GM10266 (cell line): ENCODE data around the gene SH3GLB2.
A peak's percentile ranks its signal among the peaks of the same experiment; 100 is the strongest.

ENCODE experiments used
- DNase-seq: peaks from one replicate; pipeline ENCODE4 v3.0.0; 2012; ENCODE audit errors: extremely low spot score
- CTCF ChIP-seq: IDR thresholded peaks from 2 replicates; pipeline ENCODE4 v1.5.1; 2012; ENCODE audit warnings: mild to moderate bottlenecking, low read depth; ENCODE audit not compliant: control insufficient read depth, insufficient read depth; ENCODE audit errors: missing control alignments

The SH3GLB2 gene

GRCh38 chr9:129033216-129033615 lies 5.1 kb upstream of the SH3GLB2 start:
- no peak for TF ChIP-seq CTCF
- DNase-seq = no peak

GRCh38 chr9:129032541-129033159 lies 4.5 kb upstream of the SH3GLB2 start:
- DNase-seq = no peak
- TF ChIP-seq CTCF = no peak

- DNase-seq = no peak
- TF ChIP-seq CTCF = no peak
Measured at GRCh38 chr9:129031514-129031913, 3.4 kb upstream of the SH3GLB2 start.

- TF ChIP-seq CTCF = no peak
- DNase-seq = no peak
Measured at GRCh38 chr9:129030191-129030590, 2.1 kb upstream of the SH3GLB2 start.

GRCh38 chr9:129027685-129028191 lies 393 bp downstream of the SH3GLB2 start:
- TF ChIP-seq CTCF = no peak

GRCh38 chr9:129027224-129027684 lies 877 bp downstream of the SH3GLB2 start:
- TF ChIP-seq CTCF = no peak
- peak; percentile 50 for DNase-seq

More at GRCh38 chr9:129027685-129028191, 393 bp downstream of the SH3GLB2 start:
- DNase-seq = peak; percentile 67

- no peak for TF ChIP-seq CTCF
- DNase-seq = no peak
Measured at GRCh38 chr9:129026442-129027223, 1.5 kb downstream of the SH3GLB2 start.
